GM13976 (cell line): ENCODE data around the gene CTNNA2.

ENCODE experiments used
- DNase-seq: peaks from one replicate; pipeline ENCODE4 v3.0.0; 2012; ENCODE audit warnings: low spot score
- in situ Hi-C: fragments of 300-500 bp; cut with MboI; formaldehyde crosslinking; loops from one replicate; pipeline ENCODE4 v1.12.0; 2022; ENCODE audit warnings: low sequenced_read_pairs, mixed read lengths, inconsistent platforms; ENCODE audit not compliant: unreplicated experiment
- TF ChIP-seq, protein P1 (sequence below): IDR thresholded peaks from 2 replicates; pipeline ENCODE4 v1.5.1; 2012; ENCODE audit warnings: borderline replicate concordance, mild to moderate bottlenecking; ENCODE audit not compliant: insufficient read depth; ENCODE audit errors: extremely low read depth, missing control alignments, control extremely low read depth

The CTNNA2 gene

DNA sequence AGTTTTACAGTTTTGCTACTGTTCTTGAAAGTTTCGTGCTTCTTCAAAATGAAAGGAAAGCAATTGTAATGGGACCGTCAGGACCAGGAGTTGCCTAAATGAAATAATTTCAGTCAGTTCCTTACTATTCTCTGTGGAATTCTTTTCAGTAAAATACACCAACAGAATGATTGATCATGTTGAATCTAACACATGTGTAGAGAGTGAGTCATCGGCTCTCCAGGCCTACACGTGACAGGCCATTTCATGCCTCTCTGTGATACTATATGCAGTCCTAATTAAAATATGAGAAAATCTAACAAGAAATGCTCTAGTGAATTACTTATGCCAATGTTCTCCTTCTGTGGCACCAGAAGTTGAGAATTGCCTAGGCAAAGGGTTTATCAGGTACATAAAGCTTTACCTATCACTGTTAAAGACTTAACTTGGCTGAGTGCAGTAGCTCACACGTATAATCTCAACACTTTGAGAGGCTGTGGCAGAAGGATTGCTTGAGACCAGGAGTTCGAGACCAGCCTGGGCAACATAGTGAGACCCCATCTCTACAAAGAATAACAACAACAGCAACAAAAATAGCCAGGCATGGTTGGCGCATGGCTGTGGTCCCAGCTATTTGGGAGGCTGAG, 592.3 kb downstream of the CTNNA2 start:
- TF ChIP-seq, protein P1, sequence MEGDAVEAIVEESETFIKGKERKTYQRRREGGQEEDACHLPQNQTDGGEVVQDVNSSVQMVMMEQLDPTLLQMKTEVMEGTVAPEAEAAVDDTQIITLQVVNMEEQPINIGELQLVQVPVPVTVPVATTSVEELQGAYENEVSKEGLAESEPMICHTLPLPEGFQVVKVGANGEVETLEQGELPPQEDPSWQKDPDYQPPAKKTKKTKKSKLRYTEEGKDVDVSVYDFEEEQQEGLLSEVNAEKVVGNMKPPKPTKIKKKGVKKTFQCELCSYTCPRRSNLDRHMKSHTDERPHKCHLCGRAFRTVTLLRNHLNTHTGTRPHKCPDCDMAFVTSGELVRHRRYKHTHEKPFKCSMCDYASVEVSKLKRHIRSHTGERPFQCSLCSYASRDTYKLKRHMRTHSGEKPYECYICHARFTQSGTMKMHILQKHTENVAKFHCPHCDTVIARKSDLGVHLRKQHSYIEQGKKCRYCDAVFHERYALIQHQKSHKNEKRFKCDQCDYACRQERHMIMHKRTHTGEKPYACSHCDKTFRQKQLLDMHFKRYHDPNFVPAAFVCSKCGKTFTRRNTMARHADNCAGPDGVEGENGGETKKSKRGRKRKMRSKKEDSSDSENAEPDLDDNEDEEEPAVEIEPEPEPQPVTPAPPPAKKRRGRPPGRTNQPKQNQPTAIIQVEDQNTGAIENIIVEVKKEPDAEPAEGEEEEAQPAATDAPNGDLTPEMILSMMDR: no peak
- in situ Hi-C loops: no loop called here
- no peak for DNase-seq

DNA sequence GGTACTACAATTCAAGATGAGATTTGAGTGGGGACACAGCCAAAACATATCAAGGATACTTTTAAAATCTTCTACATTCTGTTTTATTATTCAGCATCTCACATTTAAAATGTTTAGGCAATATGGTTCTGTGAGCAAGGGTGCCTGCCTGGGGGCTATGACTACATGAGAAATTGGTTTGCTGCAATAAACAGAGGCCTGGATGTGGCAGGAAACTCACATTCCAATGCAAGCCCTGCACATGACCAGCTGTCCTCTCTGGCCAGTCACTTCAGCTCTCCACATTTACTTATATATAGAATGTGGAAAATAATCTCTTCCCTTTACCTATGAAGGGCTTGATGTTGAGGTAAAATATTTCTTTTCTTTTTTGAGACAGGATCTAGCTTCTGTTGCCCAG, 598.3 kb downstream of the CTNNA2 start:
- in situ Hi-C loops: no loop called here
- TF ChIP-seq, protein P1: no peak
- DNase-seq: no peak

DNA sequence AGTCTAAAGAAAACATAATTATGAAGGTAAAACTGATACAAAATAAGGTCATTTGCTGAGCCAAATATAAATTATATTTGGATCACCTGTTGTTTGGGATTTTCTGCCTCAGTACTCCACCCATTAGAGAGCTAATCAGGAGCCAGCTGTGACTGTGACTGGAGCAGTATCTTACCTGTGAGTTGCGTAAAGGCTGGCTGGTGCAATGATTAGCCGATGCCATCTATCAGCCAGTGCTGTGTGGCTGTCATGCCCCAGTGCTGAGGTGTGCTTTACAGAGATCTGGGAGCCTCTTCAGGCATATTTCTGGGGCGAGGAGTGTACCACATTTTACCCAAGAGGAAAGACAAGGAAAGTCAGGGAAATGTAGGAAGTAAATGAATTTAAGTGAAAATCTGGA, 599.9 kb downstream of the CTNNA2 start:
- TF ChIP-seq, protein P1: no peak
- in situ Hi-C loops: no loop called here
- no peak for DNase-seq

DNA sequence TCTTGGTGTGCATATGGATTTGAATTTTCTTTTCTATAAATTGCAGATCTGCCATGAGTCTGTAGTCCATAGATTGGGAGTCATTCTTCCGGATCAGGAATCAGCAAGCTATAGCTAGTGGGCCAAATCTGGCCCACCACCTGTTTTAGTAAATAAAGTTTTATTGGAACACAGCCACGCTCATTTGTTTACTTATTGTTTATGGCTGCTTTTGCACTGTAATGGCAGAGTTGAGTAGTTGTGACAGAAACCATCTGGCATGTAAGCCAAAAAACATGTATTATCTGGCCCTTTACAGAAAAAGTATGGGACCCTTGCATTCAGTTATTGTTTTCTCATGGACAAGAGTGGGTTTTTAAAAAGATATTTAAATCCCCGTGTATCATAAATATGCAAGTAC, 600.5 kb downstream of the CTNNA2 start:
- in situ Hi-C loops: no loop called here
- no peak for DNase-seq
- TF ChIP-seq, protein P1: no peak

DNA sequence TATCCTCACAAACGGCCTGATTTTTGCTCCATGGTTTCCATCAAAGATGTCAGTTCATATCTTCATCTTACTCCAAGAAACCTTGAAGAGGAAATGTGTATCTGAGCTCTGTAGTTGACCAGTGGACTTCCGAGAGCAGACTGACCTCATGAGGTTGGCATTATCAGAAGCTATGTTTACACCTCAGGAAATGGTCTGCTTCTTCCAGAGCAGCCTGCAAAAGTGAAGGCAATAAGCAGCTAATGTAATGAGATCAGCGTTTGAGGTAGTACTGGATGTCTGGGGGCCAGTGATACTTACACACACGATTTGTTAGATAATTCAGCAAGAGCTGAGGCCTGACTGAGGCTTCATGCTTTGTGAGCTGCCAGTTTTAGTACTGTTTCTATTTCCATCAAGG, 602.0 kb downstream of the CTNNA2 start:
- TF ChIP-seq, protein P1: no peak
- in situ Hi-C loops: no loop called here
- no peak for DNase-seq

DNA sequence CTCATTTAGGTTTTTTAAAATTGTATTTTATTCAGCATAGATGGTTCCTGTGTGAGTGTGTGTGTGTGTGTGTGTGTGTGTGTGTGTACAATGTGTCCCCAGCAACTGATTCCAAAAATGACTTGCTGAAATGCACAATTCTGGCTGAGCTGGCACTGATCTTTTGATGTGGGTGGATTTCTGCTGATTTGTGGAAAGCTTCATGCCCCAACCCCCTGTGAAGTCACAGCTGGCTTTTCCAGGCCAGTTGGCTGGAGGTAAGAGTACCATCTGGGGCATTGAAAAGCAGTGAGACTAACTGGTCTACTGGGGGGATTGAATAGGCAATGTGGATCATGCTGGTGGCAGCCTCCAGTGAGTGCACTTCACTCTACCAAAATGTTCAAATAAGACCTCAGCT, 604.5 kb downstream of the CTNNA2 start:
- DNase-seq: no peak
- TF ChIP-seq, protein P1: no peak
- in situ Hi-C loops: no loop called here
